Activated T-cell treated with anti-CD3 and anti-CD28 coated beads for 1 hour (primary cell): ENCODE data around the gene ZNF558.
A peak's percentile ranks its signal among the peaks of the same experiment; 100 is the strongest.

Experiments used
- DNase-seq: peaks from one replicate; pipeline ENCODE4 v3.0.0-alpha.2; 2020; ENCODE audit warnings: low read depth

The ZNF558 gene

GRCh38 chr19:8832132-8833021, at the start of gene ZNF558, which contains the start of gene MBD3L1:
Gene ZNF558 (minus strand): TSS chr19:8832304. CDS start chr19:8822659, 9,645 bp downstream.
Gene MBD3L1 (plus strand): TSS chr19:8832377. CDS start chr19:8842679, 10,302 bp downstream.
- peak; percentile 98 for DNase-seq

GRCh38 chr19:8881512-8881911, 49.4 kb upstream of the ZNF558 start:
- no peak for DNase-seq

- DNase-seq, result no peak
Observed at GRCh38 chr19:8880868-8881488, 48.9 kb upstream of the ZNF558 start.

GRCh38 chr19:8877854-8878705, 46.0 kb upstream of the ZNF558 start:
- no peak for DNase-seq

- DNase-seq, result no peak
Observed at GRCh38 chr19:8866344-8866743, 34.2 kb upstream of the ZNF558 start.

GRCh38 chr19:8858260-8858659, 26.2 kb upstream of the ZNF558 start:
- no peak for DNase-seq

- DNase-seq, result no peak
Observed at GRCh38 chr19:8850488-8850887, 18.4 kb upstream of the ZNF558 start.

GRCh38 chr19:8849232-8849631, 17.1 kb upstream of the ZNF558 start:
- DNase-seq, result no peak

- no peak for DNase-seq
Observed at GRCh38 chr19:8846819-8847218, 14.7 kb upstream of the ZNF558 start.

- DNase-seq, result no peak
Observed at GRCh38 chr19:8840708-8841107, 8.6 kb upstream of the ZNF558 start.

GRCh38 chr19:8835877-8836276, 3.8 kb upstream of the ZNF558 start:
- DNase-seq, result no peak

- no peak for DNase-seq
Observed at GRCh38 chr19:8835446-8835845, 3.3 kb upstream of the ZNF558 start.

- no peak for DNase-seq
Observed at GRCh38 chr19:8831832-8832131, 322 bp downstream of the ZNF558 start.

- no peak for DNase-seq
Observed at GRCh38 chr19:8831373-8831772, 731 bp downstream of the ZNF558 start.

- DNase-seq, result no peak
Observed at GRCh38 chr19:8827277-8827676, 4.8 kb downstream of the ZNF558 start.

GRCh38 chr19:8826371-8826770, 5.7 kb downstream of the ZNF558 start:
- DNase-seq, result no peak

- DNase-seq, result no peak
Observed at GRCh38 chr19:8821748-8822241, 10.3 kb downstream of the ZNF558 start.

GRCh38 chr19:8820234-8820633, 11.9 kb downstream of the ZNF558 start:
- DNase-seq, result no peak

- DNase-seq, result no peak
Observed at GRCh38 chr19:8815780-8816179, 16.3 kb downstream of the ZNF558 start.

- DNase-seq, result no peak
Observed at GRCh38 chr19:8814176-8814575, 17.9 kb downstream of the ZNF558 start.

GRCh38 chr19:8811315-8812172, 20.6 kb downstream of the ZNF558 start:
- no peak for DNase-seq
